Neutrophil (primary cell): ENCODE measurements around the gene KIAA0930.

Source experiments
- H3K27ac ChIP-seq: fragments of 200-600 bp; sonication (generic); 2 replicates; pipeline ENCODE4 v1.5.1; 2016; ENCODE audit warnings: mild to moderate bottlenecking, moderate library complexity
- H3K27me3 ChIP-seq: fragments of 200-600 bp; sonication (generic); 2 replicates; pipeline ENCODE4 v1.6.0; 2016; ENCODE audit warnings: mild to moderate bottlenecking
- H3K36me3 ChIP-seq: fragments of 200-600 bp; sonication (generic); 2 replicates; pipeline ENCODE4 v1.5.1; 2017
- H3K4me1 ChIP-seq, 2 experiments: fragments of 200-600 bp in 1 of 2; sonication (generic) in 1 of 2; 1 replicate in 1 of 2; 2 replicates in 1 of 2; pipeline versions ENCODE4 v1.5.1 to v1.6.1; 2013 to 2016; ENCODE audit warnings: low read depth in 1 of 2, low read length in 1 of 2, mild to moderate bottlenecking in 1 of 2, moderate library complexity in 1 of 2; ENCODE audit not compliant: control insufficient read depth in 1 of 2, insufficient read depth in 1 of 2
- H3K4me3 ChIP-seq, 2 experiments: fragments of 200-600 bp in 1 of 2; sonication (generic) in 1 of 2; 1 replicate in 1 of 2; 2 replicates in 1 of 2; pipeline ENCODE4 v1.5.1; 2013 to 2016; ENCODE audit warnings: low read depth in 1 of 2, low read length in 1 of 2, mild to moderate bottlenecking in 1 of 2, moderate library complexity in 1 of 2
- H3K9me3 ChIP-seq: fragments of 200-600 bp; sonication (generic); 2 replicates; pipeline ENCODE4 v1.5.1; 2016
- CTCF ChIP-seq: fragments of 200-600 bp; sonication (generic); IDR thresholded peaks from 2 replicates; pipeline ENCODE4 v1.5.1; 2016; ENCODE audit warnings: antibody characterized with exemption

Gene KIAA0930

GRCh38 chr22:45235101-45235777 lies 5.5 kb downstream of the KIAA0930 start:
- Histone ChIP-seq H3K27me3 (no peaks in the 10 kb centered on the region), H3K4me3 (peak overlapping the region; percentile 39 to 55), H3K27ac (peak overlapping the region; percentile 76), H3K4me1 (peaks cover 80 to 86% of the 10 kb centered on the region in 2 experiments), H3K36me3 (peaks cover 10% of the 10 kb centered on the region), H3K9me3 (no peaks in the 10 kb centered on the region)
- TF ChIP-seq CTCF, result no peak

GRCh38 chr22:45233827-45234226 lies 6.9 kb downstream of the KIAA0930 start:
- H3K9me3 ChIP-seq, result no peaks in the 10 kb centered on the region
- no peak overlapping the region for H3K4me3 ChIP-seq
- H3K27ac ChIP-seq, result peak overlapping the region; percentile 76
- peaks cover 79 to 83% of the 10 kb centered on the region in 2 experiments for H3K4me1 ChIP-seq
- no peak for TF ChIP-seq CTCF
- H3K36me3 ChIP-seq, result peaks cover 8% of the 10 kb centered on the region
- H3K27me3 ChIP-seq, result no peaks in the 10 kb centered on the region

GRCh38 chr22:45233386-45233785 lies 7.3 kb downstream of the KIAA0930 start:
- Histone ChIP-seq H3K4me1 (peaks cover 77 to 81% of the 10 kb centered on the region in 2 experiments), H3K9me3 (no peaks in the 10 kb centered on the region), H3K4me3 (no peak overlapping the region), H3K27me3 (no peaks in the 10 kb centered on the region), H3K36me3 (peaks cover 4% of the 10 kb centered on the region), H3K27ac (peak overlapping the region; percentile 76)
- no peak for TF ChIP-seq CTCF

- H3K9me3 ChIP-seq, result no peaks in the 10 kb centered on the region
- no peak for TF ChIP-seq CTCF
- H3K4me3 ChIP-seq, result no peak overlapping the region
- no peaks in the 10 kb centered on the region for H3K36me3 ChIP-seq
- H3K27ac ChIP-seq, result peak overlapping the region; percentile 83
- peaks cover 81 to 85% of the 10 kb centered on the region in 2 experiments for H3K4me1 ChIP-seq
- no peaks in the 10 kb centered on the region for H3K27me3 ChIP-seq
These were observed 9.4 kb downstream of the KIAA0930 start for GRCh38 chr22:45231293-45231692.

- peak overlapping the region; percentile 7 to 32 for H3K4me3 ChIP-seq
- no peaks in the 10 kb centered on the region for H3K27me3 ChIP-seq
- peak overlapping the region; percentile 83 for H3K27ac ChIP-seq
- H3K9me3 ChIP-seq, result no peaks in the 10 kb centered on the region
- TF ChIP-seq CTCF, result no peak
- H3K36me3 ChIP-seq, result no peaks in the 10 kb centered on the region
- H3K4me1 ChIP-seq, result peaks cover 81 to 85% of the 10 kb centered on the region in 2 experiments
These were observed 10.5 kb downstream of the KIAA0930 start for GRCh38 chr22:45230026-45230721.
